Mesenchymal stem cell (in vitro differentiated cells and primary cell): ENCODE data around the gene NRIP3.

Source experiments
- DNase-seq: peaks from one replicate; pipeline ENCODE4 v3.0.0-alpha.2; 2013
- H2AFZ ChIP-seq: one replicate; pipeline ENCODE4 v1.6.1; 2013; ENCODE audit warnings: low read depth, mild to moderate bottlenecking, control low read depth, inconsistent platforms, low read length, moderate library complexity
- H2AK5ac ChIP-seq: 2 replicates; pipeline ENCODE4 v1.6.1; 2013; ENCODE audit warnings: low read length, moderate library complexity, mild to moderate bottlenecking, inconsistent platforms; ENCODE audit not compliant: severe bottlenecking
- H2BK120ac ChIP-seq: one replicate; pipeline ENCODE4 v1.6.1; 2013; ENCODE audit warnings: low read depth, mild to moderate bottlenecking, inconsistent platforms, low read length, moderate library complexity
- H2BK12ac ChIP-seq, 2 experiments: one replicate each; pipeline ENCODE4 v1.6.1; 2013; ENCODE audit warnings: inconsistent platforms in 2 of 2, low read length in 2 of 2, mild to moderate bottlenecking in 2 of 2, moderate library complexity in 2 of 2, control low read depth in 1 of 2
- H2BK15ac ChIP-seq: one replicate; pipeline ENCODE4 v1.6.1; 2013; ENCODE audit warnings: mild to moderate bottlenecking, low read depth, inconsistent platforms; ENCODE audit not compliant: poor library complexity, severe bottlenecking
- H2BK5ac ChIP-seq: 2 replicates; pipeline ENCODE4 v1.6.1; 2013; ENCODE audit warnings: low read depth, mild to moderate bottlenecking, low read length, control low read depth, inconsistent platforms; ENCODE audit not compliant: poor library complexity, severe bottlenecking
- H3K14ac ChIP-seq, 2 experiments: one replicate each; pipeline ENCODE4 v1.6.1; 2013; ENCODE audit warnings: inconsistent platforms in 2 of 2, low read length in 2 of 2, control low read depth in 1 of 2, mild to moderate bottlenecking in 1 of 2, moderate library complexity in 1 of 2
- H3K18ac ChIP-seq, 2 experiments: one replicate each; pipeline ENCODE4 v1.6.1; 2013; ENCODE audit warnings: inconsistent platforms in 2 of 2, low read length in 2 of 2, control low read depth in 1 of 2, low read depth in 1 of 2, mild to moderate bottlenecking in 1 of 2
- H3K23ac ChIP-seq, 2 experiments: one replicate each; pipeline ENCODE4 v1.6.1; 2013; ENCODE audit warnings: inconsistent platforms in 2 of 2, low read length in 2 of 2, mild to moderate bottlenecking in 2 of 2, moderate library complexity in 2 of 2, control low read depth in 1 of 2
- H3K27ac ChIP-seq: 2 replicates; pipeline ENCODE4 v1.5.1; 2013; ENCODE audit warnings: mild to moderate bottlenecking, moderate library complexity, low read length, control low read depth, inconsistent platforms; ENCODE audit not compliant: poor library complexity, severe bottlenecking
- H3K27me3 ChIP-seq, 2 experiments: 2 replicates each; pipeline versions ENCODE4 v1.6.1 to v1.7.0; 2013; ENCODE audit warnings: low read length in 2 of 2, mild to moderate bottlenecking in 2 of 2, moderate library complexity in 2 of 2, control low read depth in 1 of 2, inconsistent platforms in 1 of 2; ENCODE audit not compliant: control insufficient read depth in 1 of 2, insufficient read depth in 1 of 2
- H3K36me3 ChIP-seq, 2 experiments: 2 replicates each; pipeline versions ENCODE4 v1.6.1 to v1.7.0; 2013; ENCODE audit warnings: low read length in 2 of 2, control low read depth in 1 of 2, inconsistent platforms in 1 of 2, low read depth in 1 of 2, mild to moderate bottlenecking in 1 of 2; ENCODE audit not compliant: insufficient read depth in 2 of 2, control insufficient read depth in 1 of 2
- H3K4ac ChIP-seq, 2 experiments: one replicate each; pipeline ENCODE4 v1.6.1; 2013; ENCODE audit warnings: inconsistent platforms in 2 of 2, low read length in 2 of 2, mild to moderate bottlenecking in 2 of 2, moderate library complexity in 2 of 2, control low read depth in 1 of 2, low read depth in 1 of 2
- H3K4me1 ChIP-seq: 2 replicates; pipeline ENCODE4 v1.6.1; 2013; ENCODE audit warnings: low read depth, low read length, control low read depth; ENCODE audit not compliant: control insufficient read depth, insufficient read depth
- H3K4me2 ChIP-seq: 2 replicates; pipeline ENCODE4 v1.6.1; 2013; ENCODE audit warnings: low read length, mild to moderate bottlenecking, inconsistent platforms; ENCODE audit not compliant: poor library complexity, severe bottlenecking
- H3K4me3 ChIP-seq, 2 experiments: 2 replicates each; pipeline versions ENCODE4 v1.5.1 to v1.7.0; 2013; ENCODE audit warnings: low read length in 2 of 2, mild to moderate bottlenecking in 2 of 2, control low read depth in 1 of 2, low read depth in 1 of 2; ENCODE audit not compliant: insufficient read depth in 1 of 2
- H3K79me1 ChIP-seq: replicated peaks from 2 replicates; pipeline ENCODE4 v1.6.1; 2013; ENCODE audit warnings: mild to moderate bottlenecking, control low read depth, low read length, inconsistent platforms; ENCODE audit not compliant: poor library complexity, severe bottlenecking
- H3K9ac ChIP-seq: 2 replicates; pipeline ENCODE4 v1.7.0; 2013; ENCODE audit warnings: mild to moderate bottlenecking, low read length, moderate library complexity
- H3K9me3 ChIP-seq: 2 replicates; pipeline ENCODE4 v1.7.0; 2013; ENCODE audit warnings: mild to moderate bottlenecking, low read length; ENCODE audit not compliant: control insufficient read depth
- H4K8ac ChIP-seq: one replicate; pipeline ENCODE4 v1.6.1; 2013; ENCODE audit warnings: inconsistent platforms, mild to moderate bottlenecking, low read length, moderate library complexity
- H4K91ac ChIP-seq: one replicate; pipeline ENCODE4 v1.6.1; 2013; ENCODE audit warnings: mild to moderate bottlenecking, low read length, inconsistent platforms
- WGBS: methylation state at CpG from one replicate; pipeline ENCODE4 v1.1.7; 2013; ENCODE audit warnings: mixed read lengths; 5-methylcytosine and 5-hydroxymethylcytosine counted together

NRIP3 gene

DNA sequence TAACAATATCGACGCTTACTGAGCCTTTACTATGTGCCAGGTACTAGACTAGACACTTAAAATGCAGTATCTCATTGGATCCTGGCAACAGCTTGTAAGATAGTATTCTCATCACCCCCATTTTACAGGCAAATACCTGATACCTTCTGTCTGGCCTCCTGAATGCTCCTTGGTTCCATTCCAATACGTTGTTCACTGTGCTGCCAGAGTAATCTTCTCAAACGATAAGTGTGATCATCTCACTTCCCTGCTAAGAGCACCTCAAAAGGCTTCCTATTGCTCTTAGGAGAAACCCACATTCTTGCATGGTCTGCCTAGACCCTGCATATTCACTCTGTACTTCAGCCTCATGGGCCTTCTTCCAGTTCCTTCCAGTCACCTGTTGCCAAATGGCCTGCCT, 1.3 kb upstream of the NRIP3 start:
- Histone ChIP-seq H2AFZ (no peak overlapping the region), H3K14ac (no peak overlapping the region), H3K27me3 (peaks cover 23 to 47% of the 10 kb centered on the region in 2 experiments), H3K18ac (no peak overlapping the region), H2AK5ac (no peak overlapping the region), H3K23ac (no peak overlapping the region), H2BK15ac (no peak overlapping the region), H3K4me3 (no peak overlapping the region), H3K4me2 (no peak overlapping the region), H2BK5ac (no peak overlapping the region), H3K27ac (no peak overlapping the region), H3K4me1 (peaks cover 18% of the 10 kb centered on the region), H3K9me3 (no peaks in the 10 kb centered on the region), H2BK120ac (no peak overlapping the region), H4K8ac (no peak overlapping the region), H3K79me1 (no peaks in the 10 kb centered on the region), H3K9ac (no peak overlapping the region), H4K91ac (no peak overlapping the region), H3K36me3 (peaks cover 0 to 2% of the 10 kb centered on the region in 2 experiments), H3K4ac (no peak overlapping the region), H2BK12ac (no peak overlapping the region)
- DNase-seq: no peak
- 83% methylated on average over 4 of the region's 4 CpGs for WGBS

DNA sequence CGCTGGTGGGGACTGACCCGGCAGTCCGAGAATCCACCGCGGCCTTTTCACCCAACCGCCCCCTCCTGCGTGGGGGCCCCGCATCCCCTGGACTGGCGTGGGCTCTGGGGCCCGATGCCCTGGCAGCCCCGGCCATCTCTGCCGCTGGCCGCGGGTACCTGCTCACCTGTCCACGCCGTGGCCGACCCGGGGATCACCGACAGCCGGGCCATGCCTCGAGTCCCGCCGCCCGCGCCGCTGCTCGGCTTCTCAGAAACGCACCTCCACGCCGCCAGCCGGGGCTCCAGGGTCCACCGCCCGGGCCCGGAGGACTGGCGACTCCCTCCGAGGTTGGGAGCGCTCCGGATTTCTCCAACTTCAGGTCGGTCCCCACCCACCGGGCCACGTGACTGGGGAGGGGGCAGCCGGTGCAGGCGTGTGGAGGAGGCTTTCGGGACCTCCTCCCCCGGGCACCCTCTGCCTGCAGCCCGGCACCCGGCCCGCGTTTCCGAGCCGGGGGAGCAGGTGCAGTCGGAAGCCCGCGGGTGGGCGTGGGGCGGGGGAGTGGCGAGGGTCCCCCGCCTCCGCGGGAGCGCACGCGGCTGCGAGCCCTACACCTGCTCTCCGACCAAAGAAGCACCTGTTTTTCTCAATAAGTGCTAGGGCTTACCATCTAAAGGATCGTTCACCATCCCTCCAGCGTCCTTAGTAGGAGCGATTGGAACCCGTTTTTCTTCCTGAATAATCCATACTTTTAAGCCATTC, 554 bp upstream of the NRIP3 start:
- no peaks in the 10 kb centered on the region for H3K79me1 ChIP-seq
- no peak overlapping the region for H4K91ac ChIP-seq
- H3K9me3 ChIP-seq: no peaks in the 10 kb centered on the region
- H3K4me1 ChIP-seq: peaks cover 18% of the 10 kb centered on the region
- peak overlapping the region in 1 of 2 experiments; percentile 64 for H3K4ac ChIP-seq
- H3K27ac ChIP-seq: no peak overlapping the region
- 4% methylated on average over 64 of the region's 69 CpGs for WGBS
- H2BK5ac ChIP-seq: no peak overlapping the region
- H3K14ac ChIP-seq: peak overlapping the region in 1 of 2 experiments; percentile 84
- peak overlapping the region; percentile 99 for H3K4me2 ChIP-seq
- H2AK5ac ChIP-seq: no peak overlapping the region
- peaks cover 23 to 47% of the 10 kb centered on the region in 2 experiments for H3K27me3 ChIP-seq
- H3K9ac ChIP-seq: no peak overlapping the region
- H2AFZ ChIP-seq: peak overlapping the region; percentile 97
- H2BK120ac ChIP-seq: no peak overlapping the region
- H3K23ac ChIP-seq: no peak overlapping the region
- H3K4me3 ChIP-seq: peak overlapping the region; percentile 60 to 78
- DNase-seq: no peak
- H2BK15ac ChIP-seq: peak overlapping the region; percentile 57
- peak overlapping the region; percentile 89 for H4K8ac ChIP-seq
- H3K18ac ChIP-seq: peak overlapping the region; percentile 72 to 76
- H2BK12ac ChIP-seq: peak overlapping the region in 1 of 2 experiments; percentile 64
- H3K36me3 ChIP-seq: peaks cover 0 to 2% of the 10 kb centered on the region in 2 experiments

DNA sequence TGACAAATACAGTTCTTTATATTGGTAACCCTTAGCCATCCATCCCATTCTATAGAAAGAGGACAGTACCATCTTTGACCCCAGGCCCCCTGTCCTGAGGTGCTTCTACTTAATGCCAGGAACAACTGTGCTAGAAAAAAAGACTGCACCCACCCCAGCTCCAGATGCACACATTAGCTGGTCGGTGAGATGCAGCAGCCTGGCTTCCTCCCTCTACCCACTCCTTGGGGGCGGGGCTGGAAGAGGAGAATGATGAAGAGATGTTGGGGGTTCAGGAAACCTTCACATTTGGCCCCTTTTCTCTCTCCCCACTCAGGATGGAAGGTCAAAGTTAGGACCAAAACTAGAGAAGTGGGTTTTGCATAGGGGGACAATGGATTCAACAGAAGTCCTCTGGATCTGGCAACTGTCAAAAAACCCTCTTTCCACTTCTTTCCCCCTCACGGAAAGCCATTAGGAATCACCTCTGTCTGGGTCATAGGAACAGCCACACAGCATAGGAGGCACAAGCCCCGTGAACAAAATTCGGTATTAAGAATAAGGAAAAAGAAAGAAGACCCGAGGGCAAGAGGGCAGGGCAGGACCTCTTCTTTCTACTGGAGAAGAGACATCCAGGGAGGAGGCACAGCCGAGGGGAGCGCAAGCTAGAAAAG, 755 bp downstream of the NRIP3 start:
- no peak for DNase-seq
- no peak overlapping the region for H4K91ac ChIP-seq
- no peaks in the 10 kb centered on the region for H3K9me3 ChIP-seq
- H3K79me1 ChIP-seq: no peaks in the 10 kb centered on the region
- H4K8ac ChIP-seq: peak overlapping the region; percentile 89
- 7% methylated on average over 6 of the region's 8 CpGs for WGBS
- peak overlapping the region; percentile 73 for H3K9ac ChIP-seq
- H2AK5ac ChIP-seq: no peak overlapping the region
- no peak overlapping the region for H2BK120ac ChIP-seq
- H3K4ac ChIP-seq: no peak overlapping the region
- H2AFZ ChIP-seq: peak overlapping the region; percentile 97
- no peak overlapping the region for H3K27ac ChIP-seq
- H3K18ac ChIP-seq: peak overlapping the region; percentile 26 to 90
- peak overlapping the region; percentile 60 to 78 for H3K4me3 ChIP-seq
- peak overlapping the region in 1 of 2 experiments; percentile 40 for H2BK12ac ChIP-seq
- H2BK15ac ChIP-seq: peak overlapping the region; percentile 26
- H3K36me3 ChIP-seq: peaks cover 0 to 2% of the 10 kb centered on the region in 2 experiments
- H3K4me1 ChIP-seq: peaks cover 18% of the 10 kb centered on the region
- peak overlapping the region in 1 of 2 experiments; percentile 98 for H3K23ac ChIP-seq
- no peak overlapping the region for H2BK5ac ChIP-seq
- peaks cover 23 to 43% of the 10 kb centered on the region in 2 experiments for H3K27me3 ChIP-seq
- H3K4me2 ChIP-seq: peak overlapping the region; percentile 99
- H3K14ac ChIP-seq: peak overlapping the region in 1 of 2 experiments; percentile 7

DNA sequence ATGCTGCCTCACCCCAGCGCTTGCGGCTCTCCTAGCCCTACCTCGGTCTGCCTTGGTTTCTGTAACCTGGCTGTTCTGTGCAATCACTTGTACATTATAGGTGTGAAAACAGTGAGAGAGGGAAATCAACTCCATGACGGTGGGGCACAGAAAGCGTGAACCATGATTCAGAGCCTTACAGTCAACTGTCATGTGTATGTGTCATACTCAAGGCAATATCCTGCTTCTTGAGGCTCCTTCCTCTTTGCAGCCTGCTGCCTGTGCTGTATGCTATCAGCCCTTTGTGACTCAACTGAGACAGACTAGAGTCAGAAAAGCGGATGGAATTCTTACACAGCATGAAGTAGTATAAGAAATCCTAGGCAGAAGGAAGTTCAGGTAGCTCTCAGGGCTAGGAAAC, 2.1 kb downstream of the NRIP3 start:
- H3K14ac ChIP-seq: no peak overlapping the region
- peaks cover 23 to 30% of the 10 kb centered on the region in 2 experiments for H3K27me3 ChIP-seq
- 43% methylated on average over 6 of the region's 6 CpGs for WGBS
- H2AFZ ChIP-seq: peak overlapping the region; percentile 0
- peak; percentile 89 for DNase-seq
- H3K23ac ChIP-seq: no peak overlapping the region
- H3K27ac ChIP-seq: no peak overlapping the region
- no peaks in the 10 kb centered on the region for H3K9me3 ChIP-seq
- peak overlapping the region in 1 of 2 experiments; percentile 20 for H3K4me3 ChIP-seq
- no peak overlapping the region for H2AK5ac ChIP-seq
- H3K4me1 ChIP-seq: peaks cover 18% of the 10 kb centered on the region
- H3K79me1 ChIP-seq: no peaks in the 10 kb centered on the region
- H2BK15ac ChIP-seq: no peak overlapping the region
- H3K9ac ChIP-seq: no peak overlapping the region
- H2BK12ac ChIP-seq: peak overlapping the region in 1 of 2 experiments; percentile 18
- H4K8ac ChIP-seq: no peak overlapping the region
- H2BK5ac ChIP-seq: no peak overlapping the region
- H2BK120ac ChIP-seq: no peak overlapping the region
- H3K36me3 ChIP-seq: peaks cover 0 to 2% of the 10 kb centered on the region in 2 experiments
- H4K91ac ChIP-seq: no peak overlapping the region
- no peak overlapping the region for H3K4ac ChIP-seq
- H3K18ac ChIP-seq: peak overlapping the region in 1 of 2 experiments; percentile 11
- no peak overlapping the region for H3K4me2 ChIP-seq
